Measurements from ENCODE around the gene CNNM3.

- no peak for TF ChIP-seq POLR2A (IDR thresholded peaks at IDR 0.05; ENCODE audit: low read depth, low read length)
- TF ChIP-seq POLR2AphosphoS5 (IDR thresholded peaks at IDR 0.05; ENCODE audit: low read depth, low read length), result no peak
- no peak for TF ChIP-seq TAF1 (IDR thresholded peaks at IDR 0.05; ENCODE audit: low read depth, low read length)
- TF ChIP-seq PAX5 (IDR thresholded peaks at IDR 0.05; ENCODE audit: insufficient read depth, low read length, severe bottlenecking), result no peak
- TF ChIP-seq POU2F2 (IDR thresholded peaks at IDR 0.05; ENCODE audit: low read depth, low read length), result no peak
Measured at GRCh38 chr2:96882230-96882629, 66.2 kb downstream of the CNNM3 start.
